Right ventricle myocardium inferior (tissue), 1 donor: ENCODE measurements around the gene JAKMIP2. TPM values are rescaled to one million over a fixed set of nuclear protein-coding genes. Genes with fewer than 3 reads are reported as not detected.

ENCODE experiments used
- ATAC-seq: fragments of 200-7000 bp; cut with Tn5 transposase; one replicate; pipeline ENCODE4 v1.9.1; 2020; ENCODE audit warnings: mild to moderate bottlenecking, moderate library complexity
- DNase-seq: peaks from one replicate; pipeline ENCODE4 v3.0.0; 2021; ENCODE audit errors: missing footprints
- intact Hi-C: fragments of 100-400 bp; cut with DNase I; formaldehyde crosslinking; loops from one replicate; pipeline ENCODE4 v1.11.0; 2022
- total RNA-seq: library from RNA; stranded (reverse); fragmentation: NEBNext Ultra II Directional; extraction: Animal tissue kit (Norgen Biotek cat#: 25700); gene quantifications from one replicate; pipeline ENCODE4 v1.2.1, GENCODE V29; 2021
- donor health status: DM: no; HTN: yes; CAD: no; lungs with severe emphysema.

JAKMIP2 gene
- total RNA-seq, 1 donor from 2014 or later = 0.16 TPM

GRCh38 chr5:147673791-147674190 is 108.7 kb downstream of the JAKMIP2 start:
- DNase-seq (no peak), ATAC-seq (no peak)
- intact Hi-C loops = no loop called here

DNA sequence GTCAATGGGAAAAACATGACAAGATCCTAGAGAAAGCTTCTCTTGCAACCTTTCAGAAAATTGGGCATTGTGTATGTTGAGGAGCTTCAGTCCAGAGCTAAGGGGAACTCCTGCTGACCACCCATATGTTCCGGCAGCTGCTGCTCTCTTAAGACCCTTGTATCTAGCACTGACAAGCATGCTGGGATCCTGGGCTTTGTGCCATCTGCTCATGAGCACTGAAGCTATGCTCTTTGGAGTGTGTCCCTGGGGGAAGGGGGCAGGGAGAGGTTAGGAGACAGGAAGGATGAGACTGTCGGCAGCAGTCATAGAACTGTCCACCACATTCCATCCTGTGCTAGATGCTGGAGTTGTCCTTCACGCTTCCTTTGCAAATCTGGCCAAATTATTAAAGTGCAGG is 109.3 kb downstream of the JAKMIP2 start:
- intact Hi-C loops = no loop called here
- no peak for DNase-seq
- ATAC-seq = no peak

DNA sequence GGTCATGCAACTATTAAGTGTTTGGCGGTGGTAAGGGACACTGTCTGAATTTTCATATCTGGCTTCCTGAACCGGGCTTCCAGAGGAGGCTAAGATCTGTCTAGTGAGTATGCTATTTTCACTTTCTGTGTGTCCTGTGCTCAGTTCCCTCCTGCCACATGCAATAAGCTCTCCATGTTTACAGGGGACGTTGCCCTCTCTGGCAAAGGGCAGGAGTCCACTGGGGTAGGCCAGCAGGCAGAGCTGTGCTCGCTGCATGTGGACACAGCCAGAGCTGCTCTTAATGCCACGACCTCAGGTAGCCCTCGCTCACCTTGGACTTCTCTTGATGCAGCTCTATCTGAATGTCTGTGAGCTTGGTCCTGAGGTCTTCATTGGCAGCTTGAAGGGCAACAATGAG is 111.2 kb downstream of the JAKMIP2 start:
- no peak for ATAC-seq
- no peak for DNase-seq

DNA sequence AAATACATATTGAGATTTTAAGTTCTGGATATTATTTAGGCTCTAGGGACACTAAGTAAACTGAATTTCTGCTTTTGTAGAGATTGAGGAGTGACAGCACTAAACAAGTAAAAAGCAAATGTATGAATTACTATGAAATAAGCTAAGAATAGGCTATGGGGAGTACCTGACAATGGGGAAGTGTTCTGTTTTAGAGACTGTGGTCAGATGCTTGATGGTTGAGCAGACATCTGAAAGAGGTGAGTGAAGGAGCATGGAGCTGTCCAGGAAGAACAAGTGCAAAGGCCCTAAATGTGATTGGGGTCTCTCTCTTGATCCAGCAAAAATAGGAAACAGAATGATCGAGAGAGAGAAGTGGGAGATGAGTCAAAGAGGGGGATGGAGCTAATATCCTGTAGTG is 111.7 kb downstream of the JAKMIP2 start:
- ATAC-seq = no peak
- no peak for DNase-seq
- intact Hi-C loops = no loop called here

More for the DNA sequence above, 111.2 kb downstream of the JAKMIP2 start:
- intact Hi-C loops = no loop called here

DNA sequence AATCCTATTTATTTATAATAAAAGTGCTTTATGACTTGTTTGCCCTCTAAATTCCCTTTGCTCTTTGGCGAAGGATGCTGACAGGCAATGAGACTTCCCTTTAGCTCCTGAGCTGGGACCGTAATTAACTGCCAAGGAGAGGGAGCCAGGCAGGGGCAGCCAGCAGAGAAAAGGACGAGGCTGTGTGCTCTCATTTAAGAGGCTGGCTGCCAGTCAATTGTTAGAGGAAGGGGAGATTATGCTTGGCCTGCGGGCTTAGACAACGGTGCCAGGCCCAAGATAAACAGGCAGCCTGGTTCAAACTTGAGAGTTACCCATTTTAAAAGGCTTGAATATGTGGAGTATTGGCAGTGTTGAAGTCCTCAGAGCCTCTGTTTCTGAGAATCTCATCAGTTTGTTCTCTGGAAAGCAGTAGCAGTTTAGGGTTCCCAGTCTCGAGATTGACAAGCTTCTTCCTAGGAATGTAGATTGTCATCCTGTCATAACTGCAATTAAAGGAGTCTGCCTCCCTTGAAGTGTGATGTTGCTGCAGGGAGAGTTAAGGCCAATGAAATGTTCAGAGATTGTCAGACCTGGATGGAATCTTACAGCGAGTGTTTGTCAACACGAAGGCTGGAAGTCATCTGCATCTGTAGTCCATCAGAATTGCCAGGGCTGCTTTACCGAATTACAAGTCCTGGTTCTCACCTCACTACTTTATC is 113.2 kb downstream of the JAKMIP2 start:
- no peak for DNase-seq
- intact Hi-C loops = no loop called here
- ATAC-seq = no peak

DNA sequence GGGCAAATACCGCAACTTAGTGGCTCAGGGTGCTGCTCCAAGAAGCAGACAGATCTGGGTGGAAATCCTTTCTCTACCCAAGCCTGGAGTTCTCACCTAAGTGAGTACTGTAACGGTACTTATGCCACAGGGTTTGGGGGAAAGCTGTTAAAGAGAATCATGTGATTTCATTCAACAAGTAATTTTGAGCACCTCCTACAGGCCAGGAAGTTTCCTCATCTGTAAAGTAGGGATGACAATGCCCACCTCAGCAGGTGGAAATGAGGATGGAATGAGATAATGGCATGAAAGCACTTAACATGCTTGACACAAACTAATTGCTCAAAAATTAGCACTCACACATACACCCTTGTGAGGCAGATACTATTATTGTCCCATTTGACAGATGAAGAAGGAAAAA is 114.1 kb downstream of the JAKMIP2 start:
- intact Hi-C loops = no loop called here
- DNase-seq = no peak
- no peak for ATAC-seq

- DNase-seq = no peak
- ATAC-seq = no peak
- intact Hi-C loops = no loop called here
These were observed 115.2 kb downstream of the JAKMIP2 start for GRCh38 chr5:147667363-147667762.

GRCh38 chr5:147666419-147666818 is 116.1 kb downstream of the JAKMIP2 start:
- DNase-seq (no peak), ATAC-seq (no peak)
- intact Hi-C loops = no loop called here

- no peak for DNase-seq
- no peak for ATAC-seq
- intact Hi-C loops = no loop called here
These were observed 121.0 kb downstream of the JAKMIP2 start for GRCh38 chr5:147661541-147661940.

DNA sequence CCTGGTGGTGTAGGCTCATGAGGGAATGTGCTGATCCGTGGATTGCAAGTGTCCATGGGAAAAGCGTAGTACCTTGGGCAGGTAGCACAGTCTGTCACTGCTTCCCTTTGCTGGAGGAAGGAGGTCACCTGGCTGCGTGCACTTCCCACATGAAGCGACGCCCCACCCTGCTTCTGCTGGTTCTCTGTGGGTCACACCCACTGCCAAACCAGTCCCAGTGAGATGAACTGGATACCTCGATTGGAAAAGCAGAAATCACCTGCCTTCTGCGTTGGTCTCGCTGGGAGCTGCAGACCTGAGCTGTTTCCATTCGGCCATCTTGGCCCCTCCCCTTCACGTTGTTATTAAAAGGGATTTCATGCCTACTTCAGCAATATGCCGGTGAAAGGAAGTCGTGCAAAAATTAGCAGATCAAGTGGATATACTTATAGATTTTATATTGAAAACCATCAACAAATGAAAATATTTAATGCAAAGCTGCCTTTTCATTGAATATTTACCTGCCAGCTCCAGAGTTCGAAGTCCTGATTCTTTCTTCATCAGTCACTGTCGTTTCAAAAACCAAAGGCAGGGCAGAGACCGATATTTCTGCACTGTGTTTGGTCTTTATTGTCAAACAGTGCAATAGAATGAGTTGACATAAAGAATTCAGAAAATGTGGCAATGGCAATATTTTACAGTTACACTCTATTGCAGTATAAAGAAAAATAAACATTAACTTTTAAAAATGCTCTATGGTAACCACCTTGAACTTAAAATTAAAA is 123.2 kb downstream of the JAKMIP2 start:
- DNase-seq (no peak), ATAC-seq (no peak)
- intact Hi-C loops = no loop called here

GRCh38 chr5:147658293-147658932 is 124.1 kb downstream of the JAKMIP2 start:
- ATAC-seq = no peak
- intact Hi-C loops = no loop called here
- no peak for DNase-seq

DNA sequence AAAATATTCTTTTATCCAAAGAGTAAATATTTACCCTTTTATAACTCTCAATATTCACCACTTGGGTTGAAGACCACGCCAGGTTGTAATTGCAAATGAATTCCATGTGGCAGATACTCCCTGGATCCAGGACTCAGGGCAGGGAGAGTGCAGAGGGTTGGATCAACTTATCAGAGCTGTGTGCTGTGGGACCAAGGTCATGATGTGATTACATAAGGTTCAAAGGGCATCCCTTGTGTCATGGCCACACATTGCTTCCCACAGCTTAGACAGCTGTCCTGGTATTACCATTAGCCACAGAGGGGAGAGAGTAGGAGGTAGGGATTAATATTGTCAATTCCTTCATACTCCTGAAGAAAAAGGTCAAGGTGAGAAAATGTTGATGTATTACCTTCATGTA is 133.9 kb downstream of the JAKMIP2 start:
- intact Hi-C loops = no loop called here
- ATAC-seq = no peak

DNA sequence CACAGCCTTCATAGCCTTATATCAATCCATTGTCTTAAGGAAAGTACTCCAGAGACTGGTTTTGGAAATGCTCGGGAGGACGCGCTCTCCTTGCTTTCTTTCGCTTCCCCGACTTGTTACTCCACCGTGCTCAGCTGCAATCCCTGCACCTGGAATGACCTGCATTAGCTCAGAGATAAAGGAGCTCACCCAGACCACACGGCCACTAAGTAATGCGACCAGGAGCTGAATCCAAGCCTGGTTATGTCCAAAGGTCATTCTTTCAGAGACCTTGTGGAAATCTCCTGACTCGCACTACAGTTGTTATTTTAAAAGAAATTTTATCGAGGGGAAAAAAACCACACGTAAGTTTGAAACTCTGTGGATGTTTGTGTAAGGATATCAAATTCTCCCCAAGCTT is 137.3 kb downstream of the JAKMIP2 start:
- DNase-seq = no peak
- intact Hi-C loops = no loop called here
- no peak for ATAC-seq

More for the DNA sequence above, 133.9 kb downstream of the JAKMIP2 start:
- no peak for DNase-seq

DNA sequence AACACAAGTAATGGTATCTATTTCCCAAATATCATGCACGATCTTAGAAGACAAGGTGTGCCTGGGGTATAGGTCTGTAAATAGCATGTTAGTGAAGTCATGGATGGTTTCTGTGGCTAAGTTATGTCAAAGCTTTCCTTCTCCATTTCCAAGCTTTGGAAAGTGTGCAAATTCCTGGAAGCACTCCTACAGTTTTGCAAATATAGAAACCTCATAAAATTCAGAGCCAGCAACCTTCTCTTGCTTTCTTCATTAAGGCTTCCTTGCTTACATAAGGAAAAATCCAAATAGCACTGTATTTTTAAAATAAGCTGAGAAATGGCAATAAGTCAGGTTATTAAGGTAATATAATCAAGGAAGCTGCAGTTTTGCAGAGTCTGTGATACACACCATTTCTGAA is 138.1 kb downstream of the JAKMIP2 start:
- ATAC-seq (no peak), DNase-seq (no peak)
- intact Hi-C loops = no loop called here

- no peak for DNase-seq
- intact Hi-C loops = no loop called here
- ATAC-seq = no peak
These were observed 139.4 kb downstream of the JAKMIP2 start for GRCh38 chr5:147643142-147643541.

DNA sequence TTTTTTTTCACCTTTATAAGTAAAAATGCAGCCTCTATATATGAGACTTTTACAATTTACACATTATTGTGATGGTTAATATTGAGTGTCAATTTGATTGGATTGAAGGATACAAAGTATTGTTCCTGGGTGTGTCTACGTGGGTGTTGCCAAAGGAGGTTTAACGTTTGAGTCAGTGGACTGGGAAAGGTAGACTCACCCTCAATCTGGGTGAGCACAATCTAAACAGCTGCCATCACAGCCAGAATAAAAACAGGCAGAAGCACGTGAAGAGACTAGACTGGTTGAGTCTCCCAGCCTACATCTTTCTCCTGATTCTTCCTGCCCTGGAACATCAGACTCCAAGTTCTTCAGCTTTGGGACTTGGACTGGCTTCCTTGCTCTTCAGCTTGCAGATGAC is 139.9 kb downstream of the JAKMIP2 start:
- intact Hi-C loops = loop anchor here (1.0 kb wide), 1 partner anchor 20 kb away; no protein-coding TSS in a partner anchor

GRCh38 chr5:147639321-147639720 is 143.2 kb downstream of the JAKMIP2 start:
- intact Hi-C loops = no loop called here
- no peak for DNase-seq
- no peak for ATAC-seq

More for the DNA sequence above, 139.9 kb downstream of the JAKMIP2 start:
- no peak for ATAC-seq
- no peak for DNase-seq

- intact Hi-C loops = no loop called here
- ATAC-seq = no peak
These were observed 145.9 kb downstream of the JAKMIP2 start for GRCh38 chr5:147636729-147636984.

DNA sequence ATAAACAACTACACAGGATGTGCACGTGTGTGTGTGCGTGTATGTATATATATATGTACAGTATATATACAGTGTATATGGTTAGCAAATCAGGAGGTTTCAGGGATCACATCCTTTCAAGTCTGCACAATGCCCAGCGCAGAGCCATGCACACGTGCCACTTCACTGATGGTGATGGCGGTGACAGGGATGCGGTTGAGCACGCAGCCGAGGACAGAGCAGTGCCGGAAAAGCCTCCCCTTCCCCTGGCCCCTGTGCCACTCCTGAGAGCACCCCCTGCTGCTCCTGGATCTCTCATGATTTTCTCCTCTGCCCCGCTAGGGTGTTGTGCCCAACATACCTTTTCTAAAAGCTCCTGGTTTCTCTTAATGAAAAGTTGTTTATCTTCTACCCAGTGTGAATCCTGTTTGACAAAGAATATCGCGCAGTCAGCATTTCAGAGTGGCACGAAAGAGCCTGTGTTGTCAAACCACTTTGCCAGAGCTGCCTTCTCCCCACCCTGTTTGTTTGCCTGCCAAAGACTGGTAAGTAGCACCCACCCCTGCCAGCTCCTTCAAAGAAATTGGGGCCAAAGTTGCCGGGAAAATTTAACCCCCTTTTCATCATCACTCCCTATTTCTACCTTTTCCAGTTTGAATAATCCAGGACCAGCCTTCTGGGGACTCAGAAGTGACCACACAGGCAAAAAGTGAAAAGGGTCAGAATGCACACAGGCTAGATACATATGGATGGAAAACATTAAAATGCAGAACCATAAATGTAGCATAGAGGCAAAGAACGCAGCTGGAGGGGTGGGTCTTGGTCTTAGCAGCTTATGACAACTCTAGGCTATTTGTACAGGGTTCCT is 146.4 kb downstream of the JAKMIP2 start:
- DNase-seq = no peak
- intact Hi-C loops = no loop called here
- ATAC-seq = no peak

More at GRCh38 chr5:147636729-147636984, 145.9 kb downstream of the JAKMIP2 start:
- DNase-seq = no peak
